ENCODE results near the gene KCNJ6. TPM values are rescaled to one million over a fixed set of nuclear protein-coding genes. Genes with fewer than 3 reads are reported as not detected.

KCNJ6 gene
- total and polyA plus RNA-seq, 3 donors from 2014 or later = 0.24 to 0.25 (median 0.25) TPM

GRCh38 chr21:37670883-37671282 is 245.4 kb downstream of the KCNJ6 start:
- H3K36me3 ChIP-seq (ENCODE audit: low read depth, missing control alignments) = no peaks in the 10 kb centered on the region
- no peak for DNase-seq
- peaks cover 4% of the 10 kb centered on the region for H3K4me1 ChIP-seq
- no peaks in the 10 kb centered on the region for H3K9me3 ChIP-seq
- no peak overlapping the region for H3K4me3 ChIP-seq
- WGBS, 2 donors = 73 to 75% methylated on average over 2 of the region's 2 CpGs
- intact Hi-C loops (cut with DNase I; ENCODE audit: low total_unique reads) = no loop called here
- TF ChIP-seq POLR2A (IDR thresholded peaks at IDR 0.05) = no peak
- TF ChIP-seq CTCF (IDR thresholded peaks at IDR 0.05) = no peak
- no peak overlapping the region for H3K27ac ChIP-seq
- no peaks in the 10 kb centered on the region for H3K27me3 ChIP-seq

GRCh38 chr21:37669249-37669648 is 247.0 kb downstream of the KCNJ6 start:
- TF ChIP-seq POLR2A (IDR thresholded peaks at IDR 0.05) = no peak
- no peak for TF ChIP-seq CTCF (IDR thresholded peaks at IDR 0.05)
- 86 to 92% methylated on average over 3 of the region's 3 CpGs for WGBS, 2 donors
- Histone ChIP-seq H3K9me3 (no peaks in the 10 kb centered on the region), H3K4me3 (no peak overlapping the region), H3K27me3 (no peaks in the 10 kb centered on the region), H3K27ac (no peak overlapping the region), H3K4me1 (no peaks in the 10 kb centered on the region), H3K36me3 (ENCODE audit: low read depth, missing control alignments) (no peaks in the 10 kb centered on the region)
- intact Hi-C loops (cut with DNase I; ENCODE audit: low total_unique reads) = no loop called here
- no peak for DNase-seq

GRCh38 chr21:37668462-37669239 is 247.6 kb downstream of the KCNJ6 start:
- intact Hi-C loops (cut with DNase I; ENCODE audit: low total_unique reads) = no loop called here
- 89 to 97% methylated on average over 7 of the region's 7 CpGs for WGBS, 2 donors
- TF ChIP-seq CTCF (IDR thresholded peaks at IDR 0.05) (no peak), POLR2A (IDR thresholded peaks at IDR 0.05) (no peak)
- H3K4me3 ChIP-seq = no peak overlapping the region
- no peak for DNase-seq
- H3K36me3 ChIP-seq (ENCODE audit: low read depth, missing control alignments) = no peaks in the 10 kb centered on the region
- no peak overlapping the region for H3K27ac ChIP-seq
- H3K4me1 ChIP-seq = no peaks in the 10 kb centered on the region
- H3K27me3 ChIP-seq = no peaks in the 10 kb centered on the region
- H3K9me3 ChIP-seq = no peaks in the 10 kb centered on the region

- no peak for DNase-seq
- Histone ChIP-seq H3K27ac (no peak overlapping the region), H3K36me3 (ENCODE audit: low read depth, missing control alignments) (no peaks in the 10 kb centered on the region), H3K27me3 (no peaks in the 10 kb centered on the region), H3K4me3 (no peak overlapping the region), H3K4me1 (no peaks in the 10 kb centered on the region), H3K9me3 (no peaks in the 10 kb centered on the region)
- intact Hi-C loops (cut with DNase I; ENCODE audit: low total_unique reads) = no loop called here
- 94 to 95% methylated on average over 18 to 19 of the region's 19 CpGs for WGBS, 2 donors
- TF ChIP-seq CTCF (IDR thresholded peaks at IDR 0.05) = no peak
- no peak for TF ChIP-seq POLR2A (IDR thresholded peaks at IDR 0.05)
These were observed 248.9 kb downstream of the KCNJ6 start for GRCh38 chr21:37667380-37667779.

Data from testis (tissue), 3 donors.